Heart left ventricle (tissue), 16 donors: ENCODE data around the gene NEK7. TPM values are rescaled to one million over a fixed set of nuclear protein-coding genes. Genes with fewer than 3 reads are reported as not detected.
"Not testable (repeated sequence)": the region's sequence is repeated elsewhere in the genome, so short reads cannot be mapped to it uniquely, and the experiment has no call there.

Experiments
- ATAC-seq, 4 donors: fragments of 200-7000 bp; cut with Tn5 transposase; one replicate each; pipeline ENCODE4 v1.9.1; 2020 to 2022; ENCODE audit warnings: moderate library complexity in 4 of 4, mild to moderate bottlenecking in 3 of 4, moderate number of reproducible peaks in 1 of 4
- DNase-seq, 5 donors: peaks; one replicate each; pipeline ENCODE4 v3.0.0-alpha.2; 2020
- H3K27ac ChIP-seq, 12 donors: fragments of 200-600 bp; sonication (generic) in 4 of 12; one replicate each; pipeline versions ENCODE4 v1.5.0 to v1.8.0; 2016 to 2022; ENCODE audit warnings: mild to moderate bottlenecking in 2 of 12
- H3K27me3 ChIP-seq, 9 donors: fragments of 200-600 bp; sonication (generic) in 2 of 9; one replicate each; pipeline versions ENCODE4 v1.5.1 to v1.8.0; 2016 to 2022; ENCODE audit warnings: mild to moderate bottlenecking in 3 of 9
- H3K36me3 ChIP-seq, 9 donors: fragments of 200-600 bp; sonication (generic) in 2 of 9; one replicate each; pipeline versions ENCODE4 v1.5.0 to v1.8.0; 2018 to 2022; ENCODE audit warnings: mild to moderate bottlenecking in 2 of 9
- H3K4me1 ChIP-seq, 12 donors: fragments of 200-600 bp; sonication (generic) in 4 of 12; one replicate each; pipeline versions ENCODE4 v1.5.0 to v1.8.0; 2016 to 2022; ENCODE audit warnings: mild to moderate bottlenecking in 3 of 12
- H3K4me3 ChIP-seq, 12 donors: fragments of 200-600 bp; sonication (generic) in 4 of 12; one replicate each; pipeline versions ENCODE4 v1.5.0 to v1.8.0; 2017 to 2022; ENCODE audit warnings: mild to moderate bottlenecking in 9 of 12, moderate library complexity in 4 of 12
- H3K9me3 ChIP-seq, 12 donors: fragments of 200-600 bp; sonication (generic) in 4 of 12; one replicate each; pipeline versions ENCODE4 v1.5.0 to v1.8.0; 2016 to 2022; ENCODE audit warnings: mild to moderate bottlenecking in 1 of 12
- CTCF ChIP-seq, 12 donors: fragments of 200-600 bp; sonication (generic) in 4 of 12; IDR thresholded peaks; one replicate each; pipeline versions ENCODE4 v1.5.0 to v1.8.0; 2018 to 2022; ENCODE audit warnings: antibody characterized with exemption in 12 of 12, mild to moderate bottlenecking in 5 of 12
- POLR2A ChIP-seq, 2 donors: fragments of 450-650 bp; IDR thresholded peaks; one replicate each; pipeline ENCODE4 v1.6.1; 2017; ENCODE audit warnings: antibody characterized with exemption in 2 of 2, mild to moderate bottlenecking in 2 of 2, moderate library complexity in 2 of 2
- WGBS, 4 donors: extraction: QIAGEN DNeasy Blood & Tissue Kit in 2 of 4; methylation state at CpG; one replicate each; pipeline versions ENCODE4 v1.1.5 to v1.1.7; 2013 to 2018; 5-methylcytosine and 5-hydroxymethylcytosine counted together
- intact Hi-C, 10 donors: fragments of 100-400 bp; cut with DNase I; formaldehyde crosslinking; loops; one replicate each; pipeline versions ENCODE4 v1.11.1 to v1.14.2; 2022
- polyA plus RNA-seq, 2 donors: library from polyadenylated mRNA; stranded (reverse); fragments of 200-250 nt; gene quantifications; one replicate each; pipeline ENCODE4 v1.2.3, GENCODE V29; 2013
- total RNA-seq, 9 donors: library from RNA; depleted of rRNA in 2 of 9; stranded (reverse); fragments of >200 nt in 2 of 9; fragmentation: NEBNext Ultra II Directional in 3 of 9; extraction: Animal tissue kit (Norgen Biotek cat#: 25700) in 3 of 9; gene quantifications; one replicate each; pipeline versions ENCODE4 v1.1.0 to v1.2.4, GENCODE V29; 2016 to 2023
- donor health status: ischemic (EF 13 %, LVEDD 7.1; RV severe dilation, severe dysfunction).
- donor health status: healthy with polysubstance abuse.
- donor health status: DM: no; HTN: yes; CAD: no.
- donor health status: DM: no; HTN: no; CAD: no.
- donor health status: ischemic (EF 25% LVEDD 6.9; RV normal size, moderate dysfunction).
- donor health status: ischemic (EF 25% LVEDD 5.7; RV mildly dilated, moderate dysfunction).
- donor health status: healthy.
- donor health status: DM: yes; HTN: yes; CAD: no.
- donor health status: ischemic (EF 35%, LVEDD 5.7; RV mildly dilated, moderate dysfunction).
- donor health status: nonischemic (EF 11% LVEDD 7.7; RV severe dilation, severe dysfunction).
- donor health status: DM: yes; HTN: yes; CAD: no.
- donor health status: PGD.
- donor health status: ischemic (EF 29% LVEDD 5.4; RV normal size, mild dysfunction).
- donor health status: nonischemic (EF 23%, LVEDD 6.1; RV moderate dilation, normal function).

The NEK7 gene
- total and polyA plus RNA-seq, 11 donors = 57.5 to 499 (median 235) TPM

GRCh38 chr1:198186916-198187580 is 30.2 kb downstream of the NEK7 start:
- peaks cover 0 to 91% (median 60%) of the 10 kb centered on the region in 12 donors for H3K4me1 ChIP-seq
- peak overlapping the region in 1 of 12 donors; percentile 51 for H3K27ac ChIP-seq
- intact Hi-C loops = no loop called here

GRCh38 chr1:198187973-198188588 is 31.3 kb downstream of the NEK7 start:
- TF ChIP-seq POLR2A (IDR thresholded peaks at IDR 0.05) (no peak), CTCF (IDR thresholded peaks at IDR 0.05) (no peak)
- intact Hi-C loops = no loop called here
- H3K27ac ChIP-seq = peak overlapping the region in 1 of 12 donors; percentile 51
- no peaks in the 10 kb centered on the region for H3K9me3 ChIP-seq
- DNase-seq (no peak), ATAC-seq (peak in 2 of 4 donors; percentile 15 to 26)
- WGBS, 4 donors = 61 to 75% (median 67%) methylated on average over 3 of the region's 3 CpGs
- no peaks in the 10 kb centered on the region for H3K36me3 ChIP-seq
- peaks cover 0 to 88% (median 62%) of the 10 kb centered on the region in 12 donors for H3K4me1 ChIP-seq
- no peaks in the 10 kb centered on the region for H3K27me3 ChIP-seq
- no peak overlapping the region for H3K4me3 ChIP-seq

More at GRCh38 chr1:198186916-198187580, 30.2 kb downstream of the NEK7 start:
- H3K4me3 ChIP-seq = no peak overlapping the region
- no peak for DNase-seq
- H3K27me3 ChIP-seq = no peaks in the 10 kb centered on the region
- ATAC-seq = peak in 2 of 4 donors; percentile 12 to 33
- no peak for TF ChIP-seq CTCF (IDR thresholded peaks at IDR 0.05)
- no peak for TF ChIP-seq POLR2A (IDR thresholded peaks at IDR 0.05)
- no peaks in the 10 kb centered on the region for H3K9me3 ChIP-seq
- 83 to 88% (median 86%) methylated on average over 2 of the region's 2 CpGs for WGBS, 4 donors
- no peaks in the 10 kb centered on the region for H3K36me3 ChIP-seq

GRCh38 chr1:198191117-198191516 is 34.3 kb downstream of the NEK7 start:
- DNase-seq (no peak), ATAC-seq (no peak)
- Histone ChIP-seq H3K27ac (no peak overlapping the region), H3K4me3 (no peak overlapping the region), H3K36me3 (no peaks in the 10 kb centered on the region), H3K27me3 (no peaks in the 10 kb centered on the region), H3K9me3 (no peaks in the 10 kb centered on the region), H3K4me1 (peaks cover 0 to 74% (median 56%) of the 10 kb centered on the region in 12 donors)
- intact Hi-C loops = no loop called here
- TF ChIP-seq CTCF (IDR thresholded peaks at IDR 0.05) (no peak), POLR2A (IDR thresholded peaks at IDR 0.05) (no peak)
- WGBS, 4 donors = 82 to 94% (median 91%) methylated on average over 2 of the region's 2 CpGs

- H3K27me3 ChIP-seq, intact Hi-C loops, H3K4me3 ChIP-seq, H3K9me3 ChIP-seq, H3K36me3 ChIP-seq, ATAC-seq, H3K27ac ChIP-seq, DNase-seq: not testable (repeated sequence)
- 57 to 97% (median 94%) methylated on average over 1 of the region's 1 CpG for WGBS, 4 donors
- H3K4me1 ChIP-seq = peaks cover 0 to 73% (median 45%) of the 10 kb centered on the region in 12 donors
Measured at GRCh38 chr1:198193871-198194270, 37.1 kb downstream of the NEK7 start.
